Measurements from ENCODE around the gene TNFRSF1B. TPM values are rescaled to one million over a fixed set of nuclear protein-coding genes. Genes with fewer than 3 reads are reported as not detected.

The TNFRSF1B gene
- 0.09 TPM in 1 of 2 replicates, not detected in the other for total RNA-seq (2021)
- percentile 8 among the genes with signal in this experiment for Bru-seq, nascent RNA
- percentile 2 among the genes with signal in this experiment for BruChase-seq, experiment 1, labeled RNA remaining after a 2-hour chase
- BruChase-seq, experiment 2, labeled RNA remaining after a 6-hour chase = percentile 6 among the genes with signal in this experiment
- long read RNA-seq = 0 reads

- Histone ChIP-seq H3K9me3 (ENCODE audit: low read depth, low read length, poor library complexity, severe bottlenecking) (no peaks in the 10 kb centered on the region), H3K27me3 (replicated peaks; ENCODE audit: insufficient read depth, low read depth, low read length, poor library complexity) (peaks cover 35% of the 10 kb centered on the region), H3K36me3 (ENCODE audit: insufficient read depth, low read length, poor library complexity, severe bottlenecking) (no peaks in the 10 kb centered on the region), H3K4me3 (ENCODE audit: low read depth, low read length, poor library complexity, severe bottlenecking) (peak within 1 kb of the TSS; percentile 45), H3K27ac (ENCODE audit: low read depth, low read length, poor library complexity, severe bottlenecking) (no peak within 1 kb of the TSS), H3K4me1 (ENCODE audit: insufficient read depth, low read length, poor library complexity, severe bottlenecking) (no peaks in the 10 kb centered on the region)
- intact Hi-C loops (cut with micrococcal nuclease; ENCODE audit: unreplicated experiment) = no loop called here
- POLR2A ChIA-PET (ENCODE audit: low non-redundant PET) = no interaction called here
- DNase-seq (ENCODE audit: low spot score) = no peak
- CTCF ChIA-PET = no interaction called here
- no TSS peak for BruUV-seq (replicated peaks)
- peak; percentile 40 for TF ChIP-seq EZH2 (IDR thresholded peaks at IDR 0.05; ENCODE audit: borderline replicate concordance, low read depth, low read length, poor library complexity, severe bottlenecking)
- TF ChIP-seq CTCF (conservative IDR thresholded peaks at IDR 0.05; ENCODE audit: low read depth, low read length) = no peak
Measured at GRCh38 chr1:12166834-12167492, at the start of gene TNFRSF1B. Gene TNFRSF1B, plus strand, starts transcription at chr1:12166991. Its CDS starts 101 bp downstream, at chr1:12167092.

- POLR2A ChIA-PET (ENCODE audit: low non-redundant PET) = interaction anchor here (0.6 kb wide), 1 partner anchor 42 kb away, joined by 6 read pairs; no protein-coding TSS in a partner anchor
- H3K27me3 ChIP-seq (replicated peaks; ENCODE audit: insufficient read depth, low read depth, low read length, poor library complexity) = no peaks in the 10 kb centered on the region
- H3K27ac ChIP-seq (ENCODE audit: low read depth, low read length, poor library complexity, severe bottlenecking) = no peak overlapping the region
- intact Hi-C loops (cut with micrococcal nuclease; ENCODE audit: unreplicated experiment) = loop anchor here (10.0 kb wide), 1 partner anchor 503 kb away; no protein-coding TSS in a partner anchor
- TF ChIP-seq EZH2 (IDR thresholded peaks at IDR 0.05; ENCODE audit: borderline replicate concordance, low read depth, low read length, poor library complexity, severe bottlenecking) (no peak), CTCF (conservative IDR thresholded peaks at IDR 0.05; ENCODE audit: low read depth, low read length) (no peak)
- H3K4me1 ChIP-seq (ENCODE audit: insufficient read depth, low read length, poor library complexity, severe bottlenecking) = no peaks in the 10 kb centered on the region
- BruUV-seq (replicated peaks) = no TSS peak
- no peaks in the 10 kb centered on the region for H3K9me3 ChIP-seq (ENCODE audit: low read depth, low read length, poor library complexity, severe bottlenecking)
- no peak for DNase-seq (ENCODE audit: low spot score)
- H3K36me3 ChIP-seq (ENCODE audit: insufficient read depth, low read length, poor library complexity, severe bottlenecking) = no peaks in the 10 kb centered on the region
- no peak overlapping the region for H3K4me3 ChIP-seq (ENCODE audit: low read depth, low read length, poor library complexity, severe bottlenecking)
- CTCF ChIA-PET = interaction anchor here (0.9 kb wide), 1 partner anchor 90 kb away, joined by 3 read pairs; no protein-coding TSS in a partner anchor
Measured at GRCh38 chr1:12121212-12122003, 45.4 kb upstream of the TNFRSF1B start.

GRCh38 chr1:12123172-12123571 lies 43.6 kb upstream of the TNFRSF1B start:
- POLR2A ChIA-PET (ENCODE audit: low non-redundant PET) = no interaction called here
- no peaks in the 10 kb centered on the region for H3K36me3 ChIP-seq (ENCODE audit: insufficient read depth, low read length, poor library complexity, severe bottlenecking)
- BruUV-seq (replicated peaks) = no TSS peak
- no peak for TF ChIP-seq EZH2 (IDR thresholded peaks at IDR 0.05; ENCODE audit: borderline replicate concordance, low read depth, low read length, poor library complexity, severe bottlenecking)
- H3K27ac ChIP-seq (ENCODE audit: low read depth, low read length, poor library complexity, severe bottlenecking) = no peak overlapping the region
- H3K9me3 ChIP-seq (ENCODE audit: low read depth, low read length, poor library complexity, severe bottlenecking) = no peaks in the 10 kb centered on the region
- no peak overlapping the region for H3K4me3 ChIP-seq (ENCODE audit: low read depth, low read length, poor library complexity, severe bottlenecking)
- DNase-seq (ENCODE audit: low spot score) = no peak
- no peaks in the 10 kb centered on the region for H3K27me3 ChIP-seq (replicated peaks; ENCODE audit: insufficient read depth, low read depth, low read length, poor library complexity)
- CTCF ChIA-PET = interaction anchor here (1.0 kb wide), 1 partner anchor 73 kb away, joined by 3 read pairs; no protein-coding TSS in a partner anchor
- H3K4me1 ChIP-seq (ENCODE audit: insufficient read depth, low read length, poor library complexity, severe bottlenecking) = no peaks in the 10 kb centered on the region
- intact Hi-C loops (cut with micrococcal nuclease; ENCODE audit: unreplicated experiment) = loop anchor here (10.0 kb wide), 1 partner anchor 502 kb away; no protein-coding TSS in a partner anchor
